Lung microvascular endothelial cell (primary cell): Measurements from ENCODE around the gene C1QTNF9B. TPM values are rescaled to one million over a fixed set of nuclear protein-coding genes. Genes with fewer than 3 reads are reported as not detected.
"Not testable (repeated sequence)": the region's sequence is repeated elsewhere in the genome, so short reads cannot be mapped to it uniquely, and the experiment has no call there.

Experiments used
- DNase-seq, 2 donors: peaks; one replicate each; pipeline versions ENCODE4 v3.0.0 to v3.0.0-alpha.2; 2010; ENCODE audit warnings: low read depth in 2 of 2
- total RNA-seq: library from RNA; depleted of rRNA; stranded (reverse); fragments of >200 nt; gene quantifications from 2 replicates; pipeline ENCODE4 v1.2.1, GENCODE V29; 2014

Gene C1QTNF9B
- total RNA-seq, 1 donor from 2014 or later = not detected

DNA sequence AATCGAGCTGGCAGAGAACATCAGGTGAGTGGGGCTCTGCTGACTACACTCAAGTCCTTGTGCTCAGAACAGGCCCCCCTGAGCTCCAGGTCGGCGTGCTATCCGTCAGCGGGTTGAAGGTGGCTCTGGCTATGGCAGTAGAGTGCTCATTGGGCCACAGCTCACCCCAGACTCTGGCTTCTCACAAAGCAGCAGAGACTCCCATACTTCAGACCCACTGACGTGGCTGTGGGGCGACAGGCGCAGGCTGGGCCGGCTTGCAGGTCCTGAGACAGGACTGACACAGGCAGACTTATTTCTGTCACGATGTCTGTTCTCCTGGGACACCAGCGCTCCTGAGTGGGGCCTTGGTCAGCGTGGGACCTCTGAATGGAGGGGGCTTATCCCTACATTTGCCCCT lies 2.6 kb downstream of the C1QTNF9B start:
- DNase-seq = not testable (repeated sequence)

DNA sequence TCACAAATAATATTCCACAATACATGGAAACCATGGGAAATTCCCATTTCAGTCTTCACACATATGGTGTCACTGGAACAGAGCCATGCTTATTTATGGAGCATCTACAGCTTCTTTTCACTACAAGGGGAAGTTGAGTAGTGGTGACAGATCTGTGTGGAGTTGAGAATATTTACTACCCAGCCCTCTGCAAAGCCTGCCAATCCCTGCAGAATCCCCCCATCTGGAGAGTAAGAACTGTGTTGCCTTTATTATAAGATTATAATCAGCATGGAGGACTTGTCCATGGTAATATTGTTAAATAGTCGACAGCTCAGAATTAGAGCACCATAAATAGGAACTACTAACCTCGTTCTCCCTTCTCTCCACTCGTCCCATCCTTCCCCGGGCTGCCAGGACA lies 3.5 kb downstream of the C1QTNF9B start:
- DNase-seq = not testable (repeated sequence)

DNA sequence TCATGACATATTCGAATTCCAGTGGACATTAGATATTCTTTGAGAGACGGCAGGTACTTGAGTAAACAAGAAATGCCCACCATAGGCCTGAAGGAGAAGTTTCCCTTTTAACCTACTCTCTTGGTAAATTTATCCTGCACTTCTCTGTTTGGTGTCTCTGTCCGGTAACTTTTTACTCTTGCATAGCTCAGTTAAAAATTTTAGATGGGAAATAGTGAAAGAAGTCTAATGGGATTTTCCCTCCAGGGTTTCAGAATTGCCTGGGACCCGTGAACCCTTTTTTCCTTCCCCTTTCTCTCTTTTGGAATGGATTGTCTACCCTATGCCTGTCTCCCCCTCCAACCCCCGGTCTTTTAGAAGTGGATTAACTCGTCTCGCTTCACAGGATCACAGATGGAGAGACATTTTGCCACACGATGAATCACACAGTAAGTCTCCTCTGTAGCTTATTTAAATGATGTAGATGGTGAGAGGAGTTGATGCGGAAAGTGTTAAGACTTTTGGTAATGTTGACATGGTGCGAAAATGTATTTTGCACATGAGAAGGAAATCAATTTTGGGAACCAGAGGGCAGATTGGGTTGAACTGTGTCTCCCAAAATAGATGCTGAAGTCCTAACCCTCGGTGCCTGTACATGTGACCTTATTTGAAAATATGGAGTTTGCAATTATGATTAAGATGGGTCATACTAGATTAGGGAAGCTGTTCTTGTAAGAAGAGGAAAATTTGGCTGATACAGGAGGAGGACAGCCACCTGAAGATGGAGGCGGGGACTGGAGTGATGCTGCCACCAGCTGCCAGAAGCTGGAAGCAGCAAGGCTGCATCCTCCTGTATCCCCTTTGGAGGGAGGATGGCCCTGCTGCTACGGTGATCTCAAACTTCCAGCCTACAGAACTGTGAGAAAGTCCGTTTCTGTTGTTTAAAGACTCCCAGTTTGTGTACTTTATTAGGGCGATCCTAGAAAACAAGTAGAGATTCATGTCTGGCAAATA lies 7.4 kb downstream of the C1QTNF9B start:
- DNase-seq = no peak

DNA sequence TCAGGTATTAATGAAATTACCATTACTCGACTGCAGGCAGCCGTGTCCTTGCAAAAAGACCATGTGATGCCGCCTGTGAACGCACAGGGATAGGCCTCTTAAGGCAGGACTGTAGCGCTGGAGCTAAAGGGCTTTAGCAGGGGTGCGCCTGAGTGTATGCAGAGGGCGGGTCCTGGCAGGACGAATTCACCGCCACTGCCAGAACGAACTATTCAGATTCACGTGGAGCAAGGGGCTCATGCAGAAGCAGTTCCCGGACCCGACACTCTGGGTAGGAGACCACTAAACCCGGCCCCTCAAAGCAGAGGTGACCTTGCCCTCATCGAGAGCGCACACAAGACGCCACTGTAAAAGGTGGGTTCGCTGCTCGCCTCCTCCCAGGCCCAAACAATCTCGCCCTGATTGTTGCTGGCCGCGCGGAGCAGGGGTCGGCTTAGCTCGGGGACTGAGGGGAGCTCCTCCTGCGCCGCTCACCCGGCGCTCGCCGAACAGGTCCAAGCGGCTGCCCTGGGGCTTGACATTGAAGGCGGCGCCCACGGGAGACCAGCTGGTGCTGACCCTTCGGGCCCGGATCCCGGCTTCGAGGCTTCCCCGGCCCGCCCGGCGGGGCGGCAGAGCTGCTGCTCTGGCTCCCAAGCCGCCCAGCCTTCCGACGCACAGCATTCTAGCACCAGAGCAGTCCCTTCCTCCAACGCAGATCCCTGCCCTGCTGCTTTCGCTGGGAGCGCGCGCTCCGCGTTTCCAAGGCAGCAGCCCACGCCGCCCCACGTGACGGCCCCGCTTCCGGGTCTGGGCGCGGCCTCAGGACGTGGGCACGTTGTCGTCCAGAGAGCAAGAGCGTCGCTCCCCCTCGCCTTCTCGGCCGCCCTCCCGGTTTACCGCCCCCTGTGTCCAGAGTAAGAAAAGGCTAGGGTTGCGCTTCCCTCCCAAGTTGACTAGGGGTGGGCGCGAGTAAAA lies 8.4 kb downstream of the C1QTNF9B start, which contains the start of gene MIPEP:
TSS of gene MIPEP (minus strand) at position 743 of the 957 bp plus-strand sequence. CDS start at position 663, 80 bp downstream.
- peak; percentile 97 for DNase-seq

DNA sequence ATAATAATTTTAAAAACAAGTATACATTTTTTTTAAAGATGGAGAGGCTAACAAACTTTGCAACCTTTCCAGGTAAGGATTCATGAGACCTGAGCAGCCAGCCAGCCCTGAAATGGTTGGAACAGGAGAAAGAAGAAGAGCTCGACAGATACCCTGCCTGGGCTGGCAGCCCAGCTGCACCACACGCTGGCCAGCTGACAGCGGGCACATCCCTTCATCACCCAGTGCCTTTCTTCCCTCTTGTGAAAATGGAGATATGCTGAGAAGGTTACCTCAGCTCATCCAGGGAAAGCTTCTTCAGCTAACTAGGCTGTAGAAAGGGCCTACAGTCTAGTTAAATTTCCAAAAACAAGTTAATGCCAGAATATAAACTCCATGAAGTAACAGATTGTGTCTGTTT lies 12.9 kb downstream of the C1QTNF9B start:
- not testable (repeated sequence) for DNase-seq

DNA sequence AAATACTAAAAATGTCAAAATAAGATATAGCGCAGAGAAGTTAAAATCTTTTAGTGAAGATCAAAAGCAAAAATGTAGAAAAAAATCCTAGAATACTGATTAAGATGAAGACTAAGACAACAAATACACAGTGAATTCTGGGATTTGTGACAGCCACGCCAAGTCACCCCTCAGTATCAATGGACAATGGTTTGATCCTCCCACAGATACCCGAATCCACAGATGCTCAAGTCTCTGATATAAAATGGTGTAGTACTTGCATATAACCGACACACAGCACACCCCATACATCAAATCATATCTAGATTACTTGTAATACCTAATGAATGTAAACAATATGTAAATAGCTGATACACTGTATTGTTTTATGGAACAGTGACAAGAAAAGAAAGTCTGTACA lies 14.0 kb downstream of the C1QTNF9B start:
- no peak for DNase-seq

DNA sequence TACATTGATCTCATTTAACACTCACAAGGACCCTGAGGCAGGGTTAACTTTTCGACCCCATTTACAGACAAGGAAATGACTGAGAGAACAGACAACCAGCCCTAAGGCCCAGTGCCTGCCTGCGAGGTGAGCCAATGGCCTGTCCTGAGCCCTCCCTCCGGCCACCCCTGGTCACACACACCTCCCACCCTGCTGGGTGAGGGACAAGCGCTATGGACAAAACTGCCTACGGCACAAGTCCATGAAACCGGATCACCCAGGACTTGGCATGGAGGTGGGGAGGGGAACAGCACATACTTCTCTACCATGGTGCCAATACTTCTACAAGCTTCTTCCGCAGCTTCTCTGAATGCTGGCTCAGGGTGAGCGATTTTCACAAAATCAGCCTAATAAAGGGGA lies 15.9 kb downstream of the C1QTNF9B start:
- DNase-seq = not testable (repeated sequence)

DNA sequence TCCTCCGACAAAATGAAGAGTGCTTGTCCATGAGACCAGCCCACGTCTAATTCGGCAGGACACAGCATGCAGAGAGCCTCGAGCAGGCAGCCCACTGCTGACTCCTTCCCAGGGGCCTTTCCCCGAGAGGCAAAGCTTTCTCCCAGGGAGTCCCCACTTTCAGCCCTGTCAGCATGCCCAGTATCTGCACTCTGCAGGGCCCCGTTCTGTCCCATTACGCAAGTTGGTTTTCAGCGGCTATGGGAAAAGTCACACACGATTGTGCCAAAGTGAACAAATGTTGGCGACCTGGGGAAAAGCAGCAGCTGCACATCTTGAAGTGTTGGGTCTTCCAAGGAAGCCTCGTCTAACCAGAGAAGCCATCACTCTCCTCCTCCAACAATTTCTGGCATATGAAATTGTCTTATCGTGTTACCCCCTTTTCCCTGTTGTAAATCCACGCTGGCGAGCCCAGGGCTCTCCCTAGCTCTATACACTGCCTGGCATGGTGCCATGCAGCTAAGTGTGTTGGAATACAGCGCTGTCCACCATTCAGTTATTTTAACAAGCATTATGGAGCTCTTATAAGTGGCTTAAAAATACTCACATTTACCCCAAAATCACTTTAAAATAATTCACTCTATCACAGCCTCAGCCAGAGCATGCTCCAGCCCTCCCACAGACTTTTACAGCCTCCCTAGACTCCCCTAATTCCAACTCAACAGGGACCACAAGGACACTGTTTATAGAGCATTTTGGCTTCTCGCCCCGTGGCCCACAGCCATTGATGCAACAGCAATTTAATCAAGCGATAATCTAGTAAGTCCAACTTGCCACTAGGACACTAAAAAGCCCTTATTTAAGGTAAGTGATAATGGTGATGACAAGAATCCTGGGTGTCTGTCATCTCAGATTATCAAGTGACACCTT lies 16.6 kb downstream of the C1QTNF9B start:
- DNase-seq = not testable (repeated sequence)

DNA sequence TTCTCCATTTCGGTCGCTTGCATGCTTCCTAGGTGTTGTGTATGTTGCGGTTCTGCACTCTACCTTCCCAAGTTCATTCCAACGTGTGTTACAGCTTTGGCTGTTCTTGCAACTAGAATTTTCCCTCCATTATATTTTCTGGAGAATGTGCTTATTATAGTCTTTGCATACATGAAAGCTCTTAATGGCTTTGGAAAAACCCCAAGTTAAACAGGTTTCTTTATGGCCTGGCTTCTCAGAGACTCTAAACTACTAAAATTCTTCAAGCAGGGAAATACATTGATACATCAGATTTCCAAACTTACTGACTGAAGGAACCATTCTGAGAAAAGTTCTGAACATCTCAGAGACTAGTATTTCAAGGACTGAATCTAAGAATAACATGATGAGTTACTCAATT lies 20.0 kb downstream of the C1QTNF9B start:
- DNase-seq = no peak

DNA sequence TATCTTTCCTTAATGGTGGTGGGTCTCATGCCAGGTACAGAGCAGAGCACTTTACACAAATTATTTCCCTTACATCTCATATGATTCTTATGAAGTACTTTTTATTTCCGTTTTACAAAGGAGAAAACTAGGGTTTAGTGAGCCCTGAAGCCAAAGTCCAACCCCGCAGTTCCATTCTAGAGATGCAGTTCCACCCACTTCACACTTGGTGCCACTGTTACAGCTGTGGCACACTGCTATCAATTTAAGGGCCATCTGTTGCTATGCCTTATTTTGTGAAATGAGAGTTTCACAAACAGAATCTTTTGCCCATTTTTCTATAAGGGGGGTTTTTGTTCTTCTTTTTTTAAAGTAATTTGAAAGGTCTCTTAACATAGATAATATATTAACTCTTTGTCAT lies 21.0 kb downstream of the C1QTNF9B start:
- peak; percentile 15 to 34 for DNase-seq

DNA sequence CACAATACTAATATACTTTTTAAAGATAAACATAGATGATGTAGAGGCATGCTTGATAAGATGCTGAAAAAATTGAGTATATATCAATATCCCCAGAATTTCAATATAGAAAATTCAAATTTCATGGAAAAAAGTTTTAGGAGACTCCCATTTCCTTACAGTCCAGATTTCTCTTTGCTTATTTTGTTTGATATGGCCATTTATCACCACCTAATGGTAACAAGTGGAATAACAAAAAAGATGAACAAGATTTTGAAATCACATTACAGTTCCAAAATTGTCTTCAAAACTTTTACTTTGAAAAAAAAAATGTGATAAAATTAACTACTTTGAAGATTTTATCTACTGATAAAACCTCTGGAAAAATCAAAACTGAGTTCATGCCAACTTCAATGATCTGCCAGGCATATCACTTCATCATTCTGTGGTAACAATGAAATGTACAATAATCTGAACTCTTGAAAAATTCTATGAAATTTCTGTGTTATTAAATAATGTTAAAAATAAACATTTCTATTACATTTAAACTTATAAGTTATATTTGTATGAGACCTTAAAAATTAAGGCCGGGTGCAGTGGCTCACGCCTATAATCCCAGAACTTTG lies 25.6 kb downstream of the C1QTNF9B start:
- DNase-seq = peak; percentile 43 to 56

DNA sequence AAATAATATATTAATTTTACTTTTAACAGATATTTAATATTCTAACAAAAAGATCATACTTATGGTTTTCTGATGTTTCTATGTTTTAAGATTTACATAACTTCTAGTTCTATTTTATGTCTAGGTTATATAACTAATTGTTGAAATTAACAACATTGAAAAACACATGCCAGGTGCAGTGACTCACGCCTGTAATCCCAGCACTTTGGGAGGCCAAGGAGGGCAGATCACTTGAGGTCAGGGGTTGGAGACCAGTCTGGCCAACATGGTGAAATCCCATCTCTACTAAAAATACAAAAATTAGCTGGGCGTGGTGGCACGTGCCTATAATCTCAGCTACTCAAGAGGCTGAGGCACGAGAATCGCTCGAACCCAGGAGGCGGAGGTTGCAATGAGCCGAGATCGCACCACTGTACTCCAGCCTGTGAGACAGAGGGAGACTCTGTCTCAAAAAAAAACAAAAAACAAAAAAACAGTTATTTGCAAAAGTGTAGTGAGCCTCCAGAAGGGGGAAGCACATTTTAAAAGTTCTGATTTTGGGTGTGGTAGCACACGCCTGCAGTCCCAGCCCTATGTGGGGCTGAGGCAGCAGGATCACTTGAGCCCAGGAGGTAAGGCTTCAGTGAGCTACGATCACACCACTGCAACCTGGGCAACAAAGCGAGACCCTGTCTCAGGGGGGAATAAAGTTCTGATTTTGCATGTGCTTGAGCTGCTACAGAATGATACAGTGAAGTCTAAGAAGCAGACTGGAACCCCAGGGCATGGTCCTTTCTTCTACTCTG lies 26.8 kb downstream of the C1QTNF9B start:
- no peak for DNase-seq

DNA sequence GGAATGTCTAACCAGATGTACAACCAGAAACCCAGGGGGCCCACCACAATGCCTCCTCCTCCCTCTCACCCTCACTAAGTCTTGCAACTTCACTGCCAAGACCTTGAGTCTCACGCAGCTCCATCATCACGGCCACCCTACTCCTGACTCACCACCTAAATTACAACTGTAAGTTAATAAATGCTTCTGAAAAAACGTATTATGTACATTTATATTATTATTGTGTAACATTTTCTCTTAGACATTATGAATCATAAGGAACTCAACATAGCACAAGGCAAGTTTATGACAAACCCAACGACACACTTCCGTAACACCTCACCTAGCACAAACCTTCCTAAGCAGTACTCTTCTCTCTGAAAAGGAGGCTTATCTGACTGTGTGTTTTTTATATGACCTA lies 28.8 kb downstream of the C1QTNF9B start:
- DNase-seq = peak in 1 of 2 donors; percentile 76

DNA sequence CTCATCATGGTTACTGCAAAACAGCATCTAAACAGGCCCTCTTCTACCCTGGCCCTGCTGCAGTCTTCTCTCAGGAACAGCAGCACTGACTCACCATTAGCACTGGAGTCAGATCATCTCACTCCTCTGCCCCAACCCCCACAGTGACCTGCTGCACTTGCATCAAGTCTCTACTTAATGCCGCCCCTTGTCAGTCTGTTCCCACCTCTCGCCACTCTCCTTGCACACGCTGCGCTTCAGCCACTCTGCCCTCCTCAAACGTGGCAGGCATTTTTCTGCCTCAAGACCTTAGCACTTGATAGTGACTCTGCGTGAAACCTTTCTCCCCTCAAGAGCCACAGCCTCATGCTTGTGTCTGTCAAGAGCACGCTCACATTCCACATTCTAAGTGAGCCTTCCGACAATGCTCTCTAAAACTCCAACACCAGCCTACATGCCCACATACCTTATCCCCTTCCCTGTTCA lies 30.2 kb downstream of the C1QTNF9B start:
- DNase-seq = peak in 1 of 2 donors; percentile 79

DNA sequence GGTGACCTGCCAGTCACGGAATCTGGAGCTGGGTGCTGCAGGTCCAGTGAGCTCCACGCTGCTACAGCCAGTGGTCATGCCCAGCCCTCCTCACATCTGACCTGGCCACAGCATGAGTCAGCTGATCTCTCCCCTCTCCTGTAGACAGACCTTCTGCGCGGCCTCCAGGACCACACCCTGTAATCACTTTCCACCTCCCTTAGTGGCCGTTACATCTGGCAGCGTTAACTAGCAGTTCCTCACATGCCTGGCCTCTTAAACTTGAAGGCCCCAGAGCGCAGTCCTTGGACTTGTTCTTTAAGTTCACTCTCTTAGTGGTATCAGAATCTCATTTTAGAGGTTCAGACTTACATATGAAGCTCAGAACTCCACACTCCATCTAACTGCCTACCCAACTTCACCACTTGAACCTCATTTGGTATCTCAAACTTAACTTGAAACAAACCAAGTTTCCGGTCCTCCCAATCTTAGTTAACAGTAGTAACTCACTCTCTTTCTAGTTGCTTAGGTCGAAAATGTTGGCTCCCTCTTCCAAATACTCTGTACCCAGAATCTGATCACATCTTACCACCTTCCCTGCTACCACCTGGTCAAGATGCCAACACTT lies 30.8 kb downstream of the C1QTNF9B start:
- peak in 1 of 2 donors; percentile 35 for DNase-seq

DNA sequence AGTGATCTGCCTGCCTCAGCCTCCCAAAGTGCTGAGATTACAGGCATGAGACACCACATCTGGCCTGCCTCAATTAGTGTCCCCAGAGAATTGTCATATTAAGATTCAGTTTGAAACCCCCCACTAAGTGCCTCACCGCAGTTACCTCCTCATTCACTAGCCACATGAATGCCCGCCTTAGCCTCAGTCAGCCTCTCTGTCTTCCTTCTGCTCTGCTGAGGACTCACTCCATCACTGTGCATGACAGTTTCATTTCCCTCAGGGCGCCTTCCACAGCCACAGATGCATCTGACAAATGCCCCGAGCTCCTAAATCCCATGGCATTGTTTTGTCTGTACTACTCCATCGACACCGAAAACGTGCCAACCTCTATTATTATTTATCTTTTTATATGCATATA lies 31.4 kb downstream of the C1QTNF9B start:
- DNase-seq = no peak

DNA sequence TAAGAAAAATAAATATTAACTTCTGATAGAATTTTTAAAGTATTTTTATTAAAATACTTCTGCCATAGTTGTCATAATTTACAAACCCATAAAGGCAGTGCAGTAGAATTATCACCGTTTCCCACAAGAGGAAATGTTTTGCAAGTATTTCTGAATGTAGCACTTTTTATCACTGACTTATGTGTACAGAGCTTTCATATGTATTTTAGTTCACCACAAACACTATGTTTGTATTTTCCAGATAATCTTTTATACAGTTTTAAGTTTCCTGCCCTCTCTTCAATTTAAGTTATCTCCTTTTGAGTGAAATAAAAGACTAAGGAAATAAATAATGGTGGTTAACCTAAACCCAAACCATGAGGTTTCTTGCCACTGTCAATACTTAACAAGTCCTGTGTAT lies 32.3 kb downstream of the C1QTNF9B start:
- no peak for DNase-seq

DNA sequence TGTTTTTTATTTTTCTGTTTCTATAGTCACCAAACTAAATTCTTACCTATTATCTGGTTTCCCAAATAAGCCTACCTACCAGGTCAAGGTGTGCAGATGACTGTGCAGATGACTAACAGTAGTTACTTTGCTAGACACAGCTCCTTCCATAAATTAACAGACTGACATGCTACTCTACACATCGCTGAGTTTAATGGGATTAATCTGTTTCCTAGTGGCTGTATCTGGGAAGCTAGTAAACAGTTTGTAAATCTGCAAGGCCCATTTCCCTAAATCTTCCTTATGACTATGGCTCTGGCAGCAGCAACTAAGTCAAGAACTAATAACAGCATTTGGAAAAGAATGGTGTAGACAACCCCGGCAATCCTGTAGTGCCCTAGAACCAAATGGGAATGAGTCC lies 36.0 kb downstream of the C1QTNF9B start:
- DNase-seq = no peak

DNA sequence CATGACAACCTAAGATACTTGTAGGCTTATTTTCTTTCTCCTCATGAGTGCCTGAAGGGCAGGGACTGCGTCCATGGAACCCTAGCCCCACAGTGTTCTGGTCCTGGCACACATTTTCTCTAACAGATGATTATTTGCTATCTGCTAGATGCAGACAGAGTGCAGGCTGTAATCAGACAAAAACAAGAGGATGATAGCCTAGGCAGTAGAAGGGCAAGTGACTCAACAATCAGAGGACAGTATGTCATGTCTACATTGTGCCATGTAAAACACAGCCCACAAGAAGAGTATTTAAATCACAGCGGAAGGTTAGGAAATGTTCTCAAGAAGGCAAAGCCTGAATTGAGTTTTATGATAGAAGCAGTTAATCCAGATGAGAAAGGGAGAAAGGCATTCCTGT lies 37.4 kb downstream of the C1QTNF9B start:
- DNase-seq = no peak
